ENCODE data around the gene ACKR3.

DNA sequence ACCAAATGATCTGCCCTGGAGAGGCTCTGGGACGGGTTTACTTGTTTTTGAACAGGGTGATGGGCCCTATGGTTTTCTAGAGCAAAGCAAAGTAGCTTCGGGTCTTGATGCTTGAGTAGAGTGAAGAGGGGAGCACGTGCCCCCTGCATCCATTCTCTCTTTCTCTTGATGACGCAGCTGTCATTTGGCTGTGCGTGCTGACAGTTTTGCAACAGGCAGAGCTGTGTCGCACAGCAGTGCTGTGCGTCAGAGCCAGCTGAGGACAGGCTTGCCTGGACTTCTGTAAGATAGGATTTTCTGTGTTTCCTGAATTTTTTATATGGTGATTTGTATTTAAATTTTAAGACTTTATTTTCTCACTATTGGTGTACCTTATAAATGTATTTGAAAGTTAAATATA, 11.9 kb downstream of the ACKR3 start:
- TF ChIP-seq, protein P1, sequence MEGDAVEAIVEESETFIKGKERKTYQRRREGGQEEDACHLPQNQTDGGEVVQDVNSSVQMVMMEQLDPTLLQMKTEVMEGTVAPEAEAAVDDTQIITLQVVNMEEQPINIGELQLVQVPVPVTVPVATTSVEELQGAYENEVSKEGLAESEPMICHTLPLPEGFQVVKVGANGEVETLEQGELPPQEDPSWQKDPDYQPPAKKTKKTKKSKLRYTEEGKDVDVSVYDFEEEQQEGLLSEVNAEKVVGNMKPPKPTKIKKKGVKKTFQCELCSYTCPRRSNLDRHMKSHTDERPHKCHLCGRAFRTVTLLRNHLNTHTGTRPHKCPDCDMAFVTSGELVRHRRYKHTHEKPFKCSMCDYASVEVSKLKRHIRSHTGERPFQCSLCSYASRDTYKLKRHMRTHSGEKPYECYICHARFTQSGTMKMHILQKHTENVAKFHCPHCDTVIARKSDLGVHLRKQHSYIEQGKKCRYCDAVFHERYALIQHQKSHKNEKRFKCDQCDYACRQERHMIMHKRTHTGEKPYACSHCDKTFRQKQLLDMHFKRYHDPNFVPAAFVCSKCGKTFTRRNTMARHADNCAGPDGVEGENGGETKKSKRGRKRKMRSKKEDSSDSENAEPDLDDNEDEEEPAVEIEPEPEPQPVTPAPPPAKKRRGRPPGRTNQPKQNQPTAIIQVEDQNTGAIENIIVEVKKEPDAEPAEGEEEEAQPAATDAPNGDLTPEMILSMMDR (IDR thresholded peaks at IDR 0.05) = no peak
- no peak for TF ChIP-seq POLR2A (IDR thresholded peaks at IDR 0.05)
- no peak for TF ChIP-seq POLR2AphosphoS5 (IDR thresholded peaks at IDR 0.05)

Data from breast epithelium (tissue), 3 donors.